GM19397 (cell line): ENCODE data around the gene PPFIBP2.

Source experiments
- ATAC-seq: cut with Tn5 transposase; IDR thresholded peaks from one replicate; pipeline ENCODE4 v1.9.1; 2021; ENCODE audit warnings: mild to moderate bottlenecking, moderate library complexity; ENCODE audit not compliant: unreplicated experiment

Gene PPFIBP2

DNA sequence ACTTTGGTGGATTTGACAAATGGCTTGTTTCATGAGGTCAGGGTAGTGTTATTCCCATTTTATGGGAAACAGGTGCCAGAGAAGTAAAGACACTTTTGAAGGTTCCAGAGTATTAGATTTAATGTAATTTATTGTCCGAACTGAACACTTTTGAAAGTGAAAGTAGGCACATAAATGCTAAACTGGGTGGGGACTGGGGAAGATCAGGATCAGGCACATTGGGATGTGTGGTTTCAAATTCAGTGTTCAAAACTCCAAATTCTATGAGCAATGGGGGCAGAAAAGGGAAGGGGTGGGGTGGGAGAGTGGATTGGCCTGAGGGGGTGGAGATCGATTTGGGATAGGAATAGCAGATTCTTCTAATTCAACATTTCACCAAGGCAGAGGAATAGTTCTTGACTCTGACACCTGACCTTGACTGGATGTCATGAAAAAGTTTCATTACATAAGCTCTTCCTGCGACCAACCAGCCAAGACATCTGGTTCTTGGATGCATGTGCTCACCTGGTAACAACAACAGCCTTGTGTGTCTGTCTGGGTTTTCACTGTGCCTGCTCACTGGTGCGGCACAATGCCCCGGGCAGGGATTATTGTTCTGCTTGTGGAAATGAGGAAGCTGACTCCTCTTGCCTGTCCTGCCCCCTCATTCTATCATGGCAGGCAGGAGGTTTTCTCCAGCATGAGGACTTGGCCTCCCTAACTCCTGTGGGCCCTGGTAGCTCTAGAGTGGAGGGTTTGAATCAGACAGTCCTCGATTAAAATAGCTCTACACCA, 10.8 kb downstream of the PPFIBP2 start:
- ATAC-seq, result no peak

- ATAC-seq, result no peak
Measured at GRCh38 chr11:7525424-7525823, 11.6 kb downstream of the PPFIBP2 start.

DNA sequence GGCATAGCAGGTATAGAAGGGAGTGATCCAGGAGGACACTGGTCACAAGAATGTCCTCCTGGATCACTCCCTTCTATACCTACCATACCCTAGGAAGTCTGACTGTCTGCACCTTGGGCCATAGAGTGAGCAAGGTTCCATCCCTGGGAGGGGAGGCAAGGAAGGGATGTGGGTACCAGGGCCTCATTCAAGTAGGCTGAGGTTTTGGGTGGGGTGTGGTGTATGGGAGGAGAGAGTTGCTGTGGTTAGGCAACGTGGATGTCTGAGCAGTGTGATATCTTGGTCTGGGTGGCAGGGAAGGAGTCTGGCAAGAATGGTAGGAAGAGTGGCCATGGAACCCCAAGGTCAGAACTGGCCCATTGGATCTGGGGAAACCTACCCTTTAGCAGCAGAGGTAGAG, 13.2 kb downstream of the PPFIBP2 start:
- ATAC-seq, result no peak

- no peak for ATAC-seq
Measured at GRCh38 chr11:7528514-7529049, 14.8 kb downstream of the PPFIBP2 start.

DNA sequence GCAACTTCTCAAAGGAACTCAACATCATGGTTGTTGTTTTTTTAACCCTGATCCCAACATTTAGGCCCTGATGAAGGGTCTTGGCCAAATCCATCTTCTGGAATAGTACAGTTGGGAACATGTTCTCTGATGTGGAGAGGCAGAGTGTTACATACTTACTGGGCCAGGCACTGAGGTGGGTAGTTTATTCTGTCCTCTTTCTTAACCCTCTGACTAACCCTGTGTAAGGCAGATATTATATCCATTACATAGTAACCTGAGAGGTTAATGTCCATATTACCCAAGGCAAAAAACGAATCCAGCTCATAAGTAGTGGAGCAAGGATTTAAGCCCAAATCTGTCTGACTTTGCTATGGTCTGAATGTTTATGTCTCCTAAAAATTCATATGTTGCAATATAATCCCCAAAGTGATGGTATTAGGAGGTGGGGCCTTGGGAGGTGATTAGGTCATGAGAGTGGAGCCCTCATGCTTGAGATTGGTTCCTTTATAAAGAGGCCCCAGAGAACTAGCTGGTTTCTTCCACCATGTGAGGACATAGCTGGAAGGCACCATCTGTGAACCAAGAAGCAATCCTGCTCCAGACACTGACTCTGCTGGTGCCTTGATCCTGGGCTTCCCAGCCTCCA, 16.3 kb downstream of the PPFIBP2 start:
- ATAC-seq, result no peak

GRCh38 chr11:7531011-7531410, 17.2 kb downstream of the PPFIBP2 start:
- ATAC-seq, result peak; percentile 37

- no peak for ATAC-seq
Measured at GRCh38 chr11:7532405-7533145, 18.8 kb downstream of the PPFIBP2 start.

GRCh38 chr11:7533199-7534041, 19.6 kb downstream of the PPFIBP2 start:
- no peak for ATAC-seq

DNA sequence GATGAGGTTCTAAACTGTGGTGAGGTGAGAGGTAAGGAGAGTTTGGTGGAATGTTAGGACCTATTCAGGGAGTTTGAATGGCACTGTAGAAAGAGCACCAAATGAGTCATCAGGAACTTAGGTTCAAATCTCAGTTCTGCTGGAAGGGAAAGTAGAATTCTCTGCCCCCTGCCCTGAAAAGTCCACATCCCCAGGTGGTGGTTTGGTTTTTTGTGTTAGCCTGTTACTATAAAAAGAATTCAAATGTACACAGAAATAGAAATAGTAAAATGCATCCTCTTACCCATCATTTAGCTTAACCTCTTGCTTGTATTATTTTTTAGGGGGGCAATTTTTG, 20.2 kb downstream of the PPFIBP2 start:
- peak; percentile 44 for ATAC-seq

DNA sequence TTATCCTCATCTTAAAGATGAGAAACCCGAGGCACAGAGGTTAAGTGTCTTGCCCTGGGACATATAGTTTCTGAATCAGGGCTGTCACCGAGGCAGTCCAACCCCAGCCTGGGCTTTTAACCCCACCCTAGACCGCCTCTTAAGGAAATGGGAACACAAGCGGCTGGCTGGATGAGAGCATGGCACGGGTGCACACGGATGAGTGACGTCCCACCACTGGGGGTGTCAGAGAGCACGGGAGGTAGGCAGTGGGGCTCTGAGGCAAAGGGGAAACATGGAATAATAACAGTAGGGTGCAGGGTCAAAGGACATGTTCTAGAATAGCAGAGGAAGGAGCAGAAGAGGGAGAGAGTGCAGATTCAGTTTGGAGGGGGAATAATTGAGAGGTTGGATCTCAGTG, 22.3 kb downstream of the PPFIBP2 start:
- ATAC-seq, result no peak

DNA sequence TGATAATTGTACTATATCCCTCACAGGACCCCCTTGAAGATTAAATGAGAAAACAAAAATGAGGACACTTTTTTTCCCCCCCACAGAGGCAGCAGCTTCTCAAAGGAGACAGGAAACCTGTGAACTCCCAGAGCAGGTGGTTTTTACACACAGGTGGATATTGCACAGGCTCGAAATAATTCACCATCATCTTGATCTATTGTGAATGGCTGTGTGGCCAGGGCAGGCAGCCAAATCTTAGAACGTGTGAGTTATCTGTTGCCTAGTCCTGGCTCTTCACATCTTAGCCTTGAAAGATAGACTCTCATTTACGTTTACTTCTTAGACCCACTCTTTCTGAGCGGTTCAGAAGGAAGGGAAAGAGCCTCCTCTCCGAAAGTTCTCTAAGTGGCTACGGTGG, 23.5 kb downstream of the PPFIBP2 start:
- no peak for ATAC-seq

DNA sequence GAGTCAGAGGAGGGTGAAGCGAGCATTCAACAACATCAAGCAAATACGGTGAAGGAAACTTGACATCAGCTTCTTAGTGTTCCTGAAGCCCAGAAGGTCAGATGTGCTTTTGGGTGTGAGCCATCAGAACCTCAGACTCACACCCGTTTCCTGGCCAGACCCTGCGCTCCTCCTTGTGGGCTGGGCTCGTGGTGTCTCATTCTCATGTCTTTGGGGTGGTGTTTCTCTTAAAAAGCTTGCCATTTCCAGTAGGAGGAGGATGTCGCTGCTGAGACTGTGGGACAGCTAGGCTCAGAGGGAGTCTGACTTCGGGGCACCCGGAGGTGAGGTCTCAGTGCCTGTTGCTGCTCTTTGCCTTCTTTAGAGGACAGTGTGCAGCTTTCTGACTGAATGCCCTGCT, 24.2 kb downstream of the PPFIBP2 start:
- ATAC-seq, result no peak

DNA sequence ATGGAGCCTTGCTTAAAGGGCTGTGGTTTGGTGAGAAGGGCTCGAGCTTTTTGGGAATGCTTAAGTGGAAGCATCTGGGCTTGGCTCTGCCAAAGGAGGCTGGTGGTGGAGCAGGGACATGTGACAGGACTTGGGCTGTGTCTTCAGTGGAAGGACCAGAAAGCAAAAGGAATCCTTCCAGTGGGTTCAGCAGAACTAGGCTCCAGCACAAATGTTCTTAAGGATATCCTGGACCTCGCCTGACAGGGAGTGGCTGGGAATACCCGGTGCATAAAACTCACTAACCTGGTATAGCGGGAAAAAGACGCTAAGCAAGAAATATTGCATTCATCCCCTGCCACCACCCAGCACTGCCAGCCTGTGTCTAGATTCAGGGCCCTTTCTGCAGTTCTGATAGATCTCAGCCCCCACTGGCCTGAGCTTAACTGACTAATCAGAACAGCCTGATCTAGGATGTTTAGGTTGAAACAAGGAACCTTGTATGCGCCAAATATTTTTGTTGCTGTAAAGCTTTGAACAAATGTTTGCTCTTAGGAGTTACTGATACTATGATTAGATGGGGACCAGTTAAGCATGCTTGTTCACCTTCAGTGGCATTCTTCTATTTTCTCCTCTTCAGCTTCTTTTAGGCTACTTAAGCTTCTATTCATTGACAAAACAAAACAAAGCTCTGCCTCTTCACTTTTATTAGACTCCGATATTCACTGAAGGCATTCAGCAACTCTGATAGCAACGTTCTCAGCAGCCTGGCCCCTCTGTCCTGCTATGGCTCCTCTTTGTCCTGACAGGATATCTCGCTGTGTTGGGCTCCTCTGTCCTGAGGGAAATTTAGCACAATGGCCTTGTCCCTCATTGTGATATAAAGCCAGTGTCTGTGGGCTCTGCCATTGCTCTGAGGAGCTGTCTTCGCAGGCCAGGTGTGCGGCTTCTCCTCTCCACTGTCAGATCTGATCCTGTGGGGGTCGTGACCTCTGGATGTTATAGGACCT, 25.0 kb downstream of the PPFIBP2 start:
- ATAC-seq, result no peak

- no peak for ATAC-seq
Measured at GRCh38 chr11:7540830-7541555, 27.2 kb downstream of the PPFIBP2 start.

DNA sequence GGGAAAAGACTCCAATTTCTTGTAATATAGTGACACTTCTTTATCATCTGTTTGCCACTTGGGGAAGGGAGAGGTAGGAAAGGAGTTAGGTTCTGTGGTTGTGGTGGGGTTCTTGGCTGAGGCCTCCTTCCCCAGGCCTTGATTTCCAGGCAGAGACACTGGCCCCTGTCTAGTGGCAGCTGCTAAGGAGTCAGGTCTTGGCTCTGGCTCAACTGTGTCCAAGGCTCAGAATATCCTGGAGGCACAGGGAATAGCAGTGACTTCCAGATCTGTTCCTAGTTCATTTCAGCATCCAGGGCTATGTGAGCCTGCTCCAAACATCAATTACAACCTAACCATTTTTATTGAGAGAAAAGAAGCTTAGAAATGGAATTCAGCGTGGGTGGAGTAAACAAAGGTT, 29.5 kb downstream of the PPFIBP2 start:
- ATAC-seq, result no peak

- no peak for ATAC-seq
Measured at GRCh38 chr11:7544021-7544420, 30.2 kb downstream of the PPFIBP2 start.

DNA sequence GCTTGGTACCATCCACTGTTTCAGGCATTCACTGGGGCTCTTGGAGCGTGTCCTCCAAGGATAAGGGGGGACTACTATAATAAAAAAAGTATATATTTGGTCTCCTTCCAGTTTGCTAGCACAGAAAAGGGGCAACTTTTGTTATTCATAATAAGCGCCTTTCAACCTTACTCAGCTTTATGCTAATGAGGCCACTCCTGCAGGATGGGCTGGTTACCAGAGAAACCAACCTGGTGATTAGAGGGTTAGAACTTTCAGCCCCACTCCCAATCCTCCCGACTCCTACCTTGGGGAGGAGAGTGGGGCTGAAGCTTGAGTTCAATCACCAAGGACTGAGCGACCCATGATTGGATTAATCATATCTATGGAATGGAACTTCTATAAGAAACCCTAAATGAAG, 31.8 kb downstream of the PPFIBP2 start:
- no peak for ATAC-seq

GRCh38 chr11:7546324-7546791, 32.6 kb downstream of the PPFIBP2 start:
- no peak for ATAC-seq

GRCh38 chr11:7547687-7548086, 33.9 kb downstream of the PPFIBP2 start:
- no peak for ATAC-seq
